GM12874 (cell line): ENCODE results near the gene KAZN.

Source experiments
- CTCF ChIP-seq: IDR thresholded peaks from 2 replicates; pipeline ENCODE4 v1.5.1; 2011; ENCODE audit warnings: low read depth, mild to moderate bottlenecking, control low read depth, low read length, moderate library complexity; ENCODE audit not compliant: insufficient read depth

Gene KAZN

GRCh38 chr1:15075817-15076216 lies 477.3 kb downstream of the KAZN start:
- no peak for TF ChIP-seq CTCF

GRCh38 chr1:15076807-15077206 lies 478.3 kb downstream of the KAZN start:
- no peak for TF ChIP-seq CTCF

- TF ChIP-seq CTCF: no peak
These were observed 478.9 kb downstream of the KAZN start for GRCh38 chr1:15077384-15077783.

GRCh38 chr1:15080328-15081007 lies 482.0 kb downstream of the KAZN start:
- no peak for TF ChIP-seq CTCF

GRCh38 chr1:15081102-15081501 lies 482.6 kb downstream of the KAZN start:
- TF ChIP-seq CTCF: no peak

- no peak for TF ChIP-seq CTCF
These were observed 485.1 kb downstream of the KAZN start for GRCh38 chr1:15083578-15083977.

GRCh38 chr1:15088281-15088971 lies 489.9 kb downstream of the KAZN start:
- no peak for TF ChIP-seq CTCF
